Glutamatergic neuron (in vitro differentiated cells): ENCODE results near the gene ADAM33. TPM values are rescaled to one million over a fixed set of nuclear protein-coding genes. Genes with fewer than 3 reads are reported as not detected.

Experiments used
- DNase-seq: peaks from one replicate; pipeline ENCODE4 v3.0.0; 2022
- H3K27ac Mint-ChIP-seq: one replicate; pipeline ENCODE4 v1.8.0; 2020; ENCODE audit warnings: mild to moderate bottlenecking, mixed read lengths, inconsistent platforms; ENCODE audit not compliant: unreplicated experiment
- H3K27me3 Mint-ChIP-seq: one replicate; pipeline ENCODE4 v1.8.0; 2020; ENCODE audit warnings: mild to moderate bottlenecking, moderate library complexity, mixed read lengths, inconsistent platforms; ENCODE audit not compliant: unreplicated experiment
- H3K36me3 Mint-ChIP-seq: one replicate; pipeline ENCODE4 v1.8.0; 2020; ENCODE audit warnings: mild to moderate bottlenecking, mixed read lengths, inconsistent platforms; ENCODE audit not compliant: unreplicated experiment
- H3K4me1 Mint-ChIP-seq: one replicate; pipeline ENCODE4 v1.8.0; 2020; ENCODE audit warnings: mild to moderate bottlenecking, low read depth, mixed read lengths, inconsistent platforms; ENCODE audit not compliant: unreplicated experiment
- H3K4me3 Mint-ChIP-seq: one replicate; pipeline ENCODE4 v1.8.0; 2020; ENCODE audit warnings: mild to moderate bottlenecking, mixed read lengths, inconsistent platforms; ENCODE audit not compliant: unreplicated experiment
- H3K9me3 Mint-ChIP-seq: one replicate; pipeline ENCODE4 v1.8.0; 2020; ENCODE audit warnings: mild to moderate bottlenecking, moderate library complexity, mixed read lengths, inconsistent platforms; ENCODE audit not compliant: unreplicated experiment
- total RNA-seq: library from RNA; stranded (reverse); fragmentation: NEBNext Ultra II Directional; extraction: Animal tissue kit (Norgen Biotek cat#: 25700); gene quantifications from one replicate; pipeline ENCODE4 v1.2.1, GENCODE V29; 2021; ENCODE audit not compliant: unreplicated experiment
- TF ChIP-seq, protein P1 (sequence below): fragments of 200-600 bp; sonication (generic); IDR thresholded peaks from one replicate; pipeline ENCODE4 v1.5.0; 2021; ENCODE audit not compliant: partially characterized antibody, unreplicated experiment

The ADAM33 gene
- total RNA-seq, 1 donor from 2014 or later = 0.27 TPM

- TF ChIP-seq, protein P1, sequence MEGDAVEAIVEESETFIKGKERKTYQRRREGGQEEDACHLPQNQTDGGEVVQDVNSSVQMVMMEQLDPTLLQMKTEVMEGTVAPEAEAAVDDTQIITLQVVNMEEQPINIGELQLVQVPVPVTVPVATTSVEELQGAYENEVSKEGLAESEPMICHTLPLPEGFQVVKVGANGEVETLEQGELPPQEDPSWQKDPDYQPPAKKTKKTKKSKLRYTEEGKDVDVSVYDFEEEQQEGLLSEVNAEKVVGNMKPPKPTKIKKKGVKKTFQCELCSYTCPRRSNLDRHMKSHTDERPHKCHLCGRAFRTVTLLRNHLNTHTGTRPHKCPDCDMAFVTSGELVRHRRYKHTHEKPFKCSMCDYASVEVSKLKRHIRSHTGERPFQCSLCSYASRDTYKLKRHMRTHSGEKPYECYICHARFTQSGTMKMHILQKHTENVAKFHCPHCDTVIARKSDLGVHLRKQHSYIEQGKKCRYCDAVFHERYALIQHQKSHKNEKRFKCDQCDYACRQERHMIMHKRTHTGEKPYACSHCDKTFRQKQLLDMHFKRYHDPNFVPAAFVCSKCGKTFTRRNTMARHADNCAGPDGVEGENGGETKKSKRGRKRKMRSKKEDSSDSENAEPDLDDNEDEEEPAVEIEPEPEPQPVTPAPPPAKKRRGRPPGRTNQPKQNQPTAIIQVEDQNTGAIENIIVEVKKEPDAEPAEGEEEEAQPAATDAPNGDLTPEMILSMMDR = no peak
- Mint-ChIP-seq H3K27ac (no peak overlapping the region), H3K4me3 (no peak overlapping the region), H3K9me3 (peaks cover 5% of the 10 kb centered on the region), H3K27me3 (peaks cover 19% of the 10 kb centered on the region), H3K4me1 (peaks cover 5% of the 10 kb centered on the region), H3K36me3 (no peaks in the 10 kb centered on the region)
- no peak for DNase-seq
Measured at GRCh38 chr20:3667434-3668037, 14.3 kb downstream of the ADAM33 start.

DNA sequence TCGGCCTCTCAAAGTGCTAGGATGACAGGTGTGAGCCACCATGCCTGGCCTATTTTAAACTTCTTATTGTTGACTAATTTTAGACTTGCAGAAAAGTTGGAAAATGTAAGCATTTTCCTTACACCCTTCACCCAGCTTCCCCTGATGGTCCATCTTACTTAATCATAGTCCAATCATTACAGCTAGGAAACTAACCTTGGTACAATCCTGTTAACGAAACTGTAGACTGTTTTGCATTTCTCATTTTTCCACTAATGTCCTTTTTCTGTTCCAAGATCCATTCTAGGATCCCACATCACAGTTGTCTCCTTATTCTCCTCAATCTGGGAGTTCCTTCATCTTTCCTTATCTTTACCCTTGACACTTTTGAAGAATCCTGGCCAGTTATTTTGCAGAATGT lies 18.0 kb downstream of the ADAM33 start:
- Mint-ChIP-seq H3K27me3 (peaks cover 20% of the 10 kb centered on the region), H3K9me3 (peaks cover 6% of the 10 kb centered on the region), H3K4me1 (peaks cover 6% of the 10 kb centered on the region), H3K27ac (no peak overlapping the region), H3K36me3 (no peaks in the 10 kb centered on the region), H3K4me3 (no peak overlapping the region)
- DNase-seq = no peak
- TF ChIP-seq, protein P1 = no peak

- no peak for DNase-seq
- Mint-ChIP-seq H3K4me1 (peaks cover 8% of the 10 kb centered on the region), H3K36me3 (no peaks in the 10 kb centered on the region), H3K9me3 (peaks cover 6% of the 10 kb centered on the region), H3K27ac (no peak within 1 kb of the TSS), H3K4me3 (no peak within 1 kb of the TSS), H3K27me3 (peaks cover 20% of the 10 kb centered on the region)
- TF ChIP-seq, protein P1 = no peak
Measured at GRCh38 chr20:3663031-3663701, 18.6 kb downstream of the ADAM33 start, which contains the start of gene GFRA4. TSS of gene GFRA4 (minus strand) at chr20:3663399. CDS start at chr20:3663399, 0 bp downstream.

DNA sequence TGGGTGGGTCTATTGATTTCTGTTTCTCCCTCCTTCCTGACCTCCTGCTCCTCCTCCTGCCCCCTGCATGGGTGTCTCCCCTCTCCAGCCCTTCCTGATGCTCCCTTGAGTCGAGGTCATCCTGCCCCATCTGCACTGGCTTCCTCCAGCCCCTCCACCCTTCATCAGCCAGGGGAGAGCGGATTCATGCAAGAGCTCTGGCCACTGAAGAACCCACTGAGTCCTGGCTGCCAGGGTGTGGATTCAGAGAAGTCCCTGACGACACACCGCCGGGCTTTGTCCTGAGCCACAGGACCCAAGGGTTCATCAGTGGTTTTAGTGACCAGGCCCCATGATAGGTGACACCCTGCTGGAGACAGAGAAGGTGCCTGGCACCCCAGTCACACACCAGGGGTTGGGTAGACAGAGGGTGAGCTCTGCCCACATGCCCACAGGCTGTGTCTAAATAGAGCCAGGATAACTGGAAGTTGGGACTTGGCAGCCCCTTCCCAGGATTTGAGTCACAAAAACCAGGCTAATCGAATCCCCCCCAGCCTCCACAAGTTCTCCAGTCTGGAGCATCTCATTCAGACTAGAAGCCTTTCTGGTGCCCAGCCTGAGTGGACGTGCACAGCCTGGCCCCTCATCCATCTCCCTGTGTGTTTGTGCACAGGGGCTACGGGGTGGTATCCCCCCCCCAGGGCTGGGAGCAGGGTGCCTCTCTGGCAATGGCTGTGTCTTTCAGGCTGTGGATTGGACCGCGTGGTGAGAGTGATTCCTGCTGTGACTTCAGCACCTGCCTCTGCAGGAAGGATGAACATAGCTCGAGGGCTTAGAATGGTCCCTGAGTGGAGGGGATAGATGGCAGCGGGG lies 19.8 kb downstream of the ADAM33 start:
- TF ChIP-seq, protein P1 = no peak
- Mint-ChIP-seq H3K27ac (no peak overlapping the region), H3K4me1 (peaks cover 8% of the 10 kb centered on the region), H3K9me3 (peaks cover 6% of the 10 kb centered on the region), H3K36me3 (no peaks in the 10 kb centered on the region), H3K27me3 (peaks cover 15% of the 10 kb centered on the region), H3K4me3 (no peak overlapping the region)
- no peak for DNase-seq
